GM12872 (cell line): Measurements from ENCODE around the gene TTBK1.

Experiments used
- TF ChIP-seq, protein P1 (sequence below): IDR thresholded peaks from 3 replicates; pipeline ENCODE4 v1.5.1; 2011; ENCODE audit warnings: low read depth, mild to moderate bottlenecking, low read length, moderate library complexity; ENCODE audit not compliant: insufficient read depth

The TTBK1 gene

DNA sequence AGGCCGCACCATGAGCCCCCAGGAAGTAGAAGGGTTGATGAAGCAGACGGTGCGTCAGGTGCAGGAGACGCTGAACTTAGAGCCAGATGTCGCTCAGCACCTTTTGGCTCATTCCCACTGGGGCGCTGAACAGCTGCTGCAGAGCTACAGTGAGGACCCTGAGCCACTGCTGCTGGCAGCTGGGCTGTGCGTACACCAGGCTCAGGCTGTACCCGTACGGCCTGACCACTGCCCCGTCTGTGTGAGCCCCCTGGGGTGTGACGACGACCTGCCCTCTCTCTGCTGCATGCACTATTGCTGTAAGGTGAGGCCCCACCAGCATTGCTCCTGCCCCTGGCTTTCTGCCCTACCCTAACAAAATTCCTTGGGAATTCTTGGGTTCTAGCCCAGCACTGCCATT, 27.1 kb upstream of the TTBK1 start:
- TF ChIP-seq, protein P1, sequence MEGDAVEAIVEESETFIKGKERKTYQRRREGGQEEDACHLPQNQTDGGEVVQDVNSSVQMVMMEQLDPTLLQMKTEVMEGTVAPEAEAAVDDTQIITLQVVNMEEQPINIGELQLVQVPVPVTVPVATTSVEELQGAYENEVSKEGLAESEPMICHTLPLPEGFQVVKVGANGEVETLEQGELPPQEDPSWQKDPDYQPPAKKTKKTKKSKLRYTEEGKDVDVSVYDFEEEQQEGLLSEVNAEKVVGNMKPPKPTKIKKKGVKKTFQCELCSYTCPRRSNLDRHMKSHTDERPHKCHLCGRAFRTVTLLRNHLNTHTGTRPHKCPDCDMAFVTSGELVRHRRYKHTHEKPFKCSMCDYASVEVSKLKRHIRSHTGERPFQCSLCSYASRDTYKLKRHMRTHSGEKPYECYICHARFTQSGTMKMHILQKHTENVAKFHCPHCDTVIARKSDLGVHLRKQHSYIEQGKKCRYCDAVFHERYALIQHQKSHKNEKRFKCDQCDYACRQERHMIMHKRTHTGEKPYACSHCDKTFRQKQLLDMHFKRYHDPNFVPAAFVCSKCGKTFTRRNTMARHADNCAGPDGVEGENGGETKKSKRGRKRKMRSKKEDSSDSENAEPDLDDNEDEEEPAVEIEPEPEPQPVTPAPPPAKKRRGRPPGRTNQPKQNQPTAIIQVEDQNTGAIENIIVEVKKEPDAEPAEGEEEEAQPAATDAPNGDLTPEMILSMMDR, result no peak

DNA sequence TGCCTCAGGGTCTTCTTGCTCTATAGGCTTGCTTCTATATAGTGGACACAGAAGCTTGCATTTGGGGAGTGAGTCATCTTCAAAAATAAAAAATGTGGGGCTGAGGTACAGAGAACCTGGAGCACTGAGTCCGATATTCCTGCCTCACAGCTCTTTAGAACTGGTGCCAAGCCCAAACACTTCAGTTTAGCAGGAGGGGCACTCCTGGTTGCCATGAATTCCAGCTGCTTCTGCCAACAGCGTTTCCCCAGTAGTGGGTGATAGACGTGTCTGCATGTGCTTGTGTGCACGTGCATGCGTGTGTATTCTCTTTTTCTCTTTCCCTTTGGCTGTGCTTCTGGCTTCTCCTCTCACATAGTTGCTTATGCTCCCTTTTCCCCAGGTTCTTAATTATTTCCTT, 25.9 kb upstream of the TTBK1 start:
- TF ChIP-seq, protein P1, result no peak

DNA sequence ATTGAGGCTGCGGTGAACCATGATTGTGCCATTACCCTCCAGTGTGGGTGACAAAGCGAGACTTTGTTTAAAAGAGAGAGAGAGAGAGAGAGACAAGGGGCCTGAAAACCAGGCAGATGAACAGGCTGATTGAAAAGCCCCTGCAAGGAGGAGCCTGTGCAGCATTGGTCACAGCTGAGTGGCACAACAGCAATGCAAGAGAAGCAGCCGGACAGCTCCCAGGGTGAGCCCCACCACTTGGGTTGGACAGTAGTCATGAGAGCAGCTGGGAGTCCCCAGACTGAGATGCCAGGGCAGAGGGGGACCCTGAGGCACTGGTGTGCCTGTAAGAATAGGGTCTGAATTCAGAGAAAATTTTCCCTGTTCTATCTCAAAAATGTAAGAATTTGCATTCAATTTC, 24.2 kb upstream of the TTBK1 start:
- TF ChIP-seq, protein P1, result no peak

DNA sequence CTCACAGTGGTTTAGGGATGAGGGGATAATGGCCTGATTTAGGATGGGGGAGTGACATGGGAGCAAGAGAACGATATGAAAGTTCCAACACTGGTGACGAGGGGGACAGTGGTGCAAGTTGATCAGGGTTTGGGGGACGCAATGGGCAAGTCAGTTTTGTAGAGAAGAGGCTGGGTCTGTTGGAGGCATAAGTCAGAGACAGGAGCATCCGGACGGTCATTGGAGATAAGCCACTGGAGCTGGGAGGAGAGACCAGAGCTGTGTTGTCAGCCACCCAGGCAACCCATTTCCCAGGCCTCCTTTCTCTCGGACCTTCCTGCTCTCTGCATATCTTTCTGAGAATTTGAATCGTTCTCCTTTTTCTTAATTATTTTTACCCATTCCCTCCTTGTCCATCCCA, 23.5 kb upstream of the TTBK1 start:
- TF ChIP-seq, protein P1, result no peak

DNA sequence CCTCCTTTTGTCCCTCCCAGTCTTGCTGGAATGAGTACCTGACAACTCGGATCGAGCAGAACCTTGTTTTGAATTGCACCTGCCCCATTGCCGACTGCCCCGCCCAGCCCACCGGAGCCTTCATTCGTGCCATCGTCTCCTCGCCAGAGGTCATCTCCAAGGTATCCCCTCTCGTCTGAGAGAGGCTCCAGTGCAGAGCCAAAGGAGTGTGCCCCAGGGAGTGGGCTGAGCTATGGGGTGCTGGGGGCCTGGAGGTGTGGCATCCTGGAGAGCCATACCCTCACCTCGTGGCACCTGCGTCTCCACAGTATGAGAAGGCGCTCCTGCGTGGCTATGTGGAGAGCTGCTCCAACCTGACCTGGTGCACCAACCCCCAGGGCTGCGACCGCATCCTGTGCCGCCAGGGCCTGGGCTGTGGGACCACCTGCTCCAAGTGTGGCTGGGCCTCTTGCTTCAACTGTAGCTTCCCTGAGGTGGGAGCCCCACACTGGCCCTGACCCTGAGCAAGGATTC, 22.8 kb upstream of the TTBK1 start:
- TF ChIP-seq, protein P1, result no peak

DNA sequence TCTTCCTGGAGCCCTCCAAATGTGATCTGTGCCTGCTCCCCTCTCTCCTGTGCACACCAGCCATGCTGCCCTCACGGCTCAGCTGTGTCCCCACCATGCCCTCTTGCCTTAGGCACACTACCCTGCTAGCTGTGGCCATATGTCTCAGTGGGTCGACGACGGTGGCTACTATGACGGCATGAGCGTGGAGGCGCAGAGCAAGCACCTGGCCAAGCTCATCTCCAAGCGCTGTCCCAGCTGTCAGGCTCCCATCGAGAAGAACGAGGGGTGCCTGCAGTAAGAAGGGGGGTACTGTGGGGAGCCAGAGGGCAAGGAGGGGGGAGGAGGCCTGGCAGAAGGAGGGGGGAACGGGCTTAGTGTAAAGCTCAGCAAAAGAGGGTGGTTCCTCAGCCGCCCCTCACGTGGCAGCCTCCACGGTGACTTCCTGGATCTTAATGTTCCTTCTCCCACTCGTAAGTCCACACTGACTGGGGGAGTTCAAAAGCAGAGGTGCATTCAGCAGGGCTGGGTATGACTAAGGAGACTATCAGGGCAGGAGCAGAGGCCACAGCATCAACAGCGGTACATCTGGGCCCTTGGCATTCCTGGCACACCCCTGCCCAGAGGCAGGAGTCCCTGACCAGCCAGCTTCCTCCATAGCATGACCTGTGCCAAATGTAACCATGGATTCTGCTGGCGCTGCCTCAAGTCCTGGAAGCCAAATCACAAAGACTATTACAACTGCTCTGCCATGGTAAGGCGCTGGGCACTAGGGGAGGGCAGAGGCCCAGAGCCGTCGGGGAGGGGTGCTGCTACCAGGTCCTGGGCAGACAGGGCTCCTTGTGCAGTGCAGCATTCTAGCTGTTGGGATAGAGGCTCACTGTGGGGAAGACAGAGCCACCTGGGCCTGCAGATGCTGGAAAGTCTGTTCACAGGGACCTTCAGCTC, 22.0 kb upstream of the TTBK1 start:
- TF ChIP-seq, protein P1, result no peak

DNA sequence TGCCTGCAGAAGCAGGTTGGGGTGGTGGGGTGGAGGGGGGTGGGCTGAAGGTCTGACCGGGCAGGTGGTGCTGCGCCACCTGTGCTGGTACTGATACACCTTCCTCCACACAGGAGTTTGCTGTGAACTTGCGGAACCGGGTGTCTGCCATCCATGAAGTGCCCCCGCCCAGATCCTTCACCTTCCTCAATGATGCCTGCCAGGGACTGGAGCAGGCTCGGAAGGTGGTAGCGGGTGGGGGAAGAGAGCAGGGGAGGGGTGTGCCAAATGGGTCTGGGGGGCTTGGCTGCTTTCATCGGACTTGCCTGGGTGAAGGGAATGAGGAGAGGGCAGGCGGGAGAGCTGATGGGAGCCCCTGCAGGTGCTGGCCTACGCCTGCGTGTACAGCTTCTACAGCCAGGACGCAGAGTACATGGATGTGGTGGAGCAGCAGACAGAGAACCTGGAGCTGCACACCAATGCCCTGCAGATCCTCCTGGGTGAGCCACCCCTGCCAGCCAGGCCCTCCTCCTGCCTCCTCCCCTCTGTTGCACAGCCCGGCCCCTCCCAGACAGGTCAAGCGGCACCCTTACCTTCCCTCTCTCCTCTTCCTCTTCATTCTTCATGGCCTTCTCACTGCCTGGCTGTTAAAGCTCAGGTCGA, 20.7 kb upstream of the TTBK1 start:
- TF ChIP-seq, protein P1, result no peak
